ENCODE results near the gene BRINP1. TPM values are rescaled to one million over a fixed set of nuclear protein-coding genes. Genes with fewer than 3 reads are reported as not detected.

Gene BRINP1
- total RNA-seq, 1 donor from 2014 or later = 1.5 TPM

- no peaks in the 10 kb centered on the region for H3K36me3 ChIP-seq
- no peaks in the 10 kb centered on the region for H3K9me3 ChIP-seq
- H3K27me3 ChIP-seq = no peaks in the 10 kb centered on the region
- H3K27ac ChIP-seq = no peak overlapping the region
- no peak overlapping the region for H3K4me3 ChIP-seq
- no peak for TF ChIP-seq CTCF (IDR thresholded peaks at IDR 0.05)
- intact Hi-C loops (cut with DNase I) = no loop called here
- no peaks in the 10 kb centered on the region for H3K4me1 ChIP-seq
- DNase-seq (no peak), ATAC-seq (no peak)
Observed at GRCh38 chr9:119227422-119227821, 141.8 kb downstream of the BRINP1 start.

GRCh38 chr9:119224431-119224830 lies 144.8 kb downstream of the BRINP1 start:
- H3K27ac ChIP-seq = no peak overlapping the region
- no peak for TF ChIP-seq CTCF (IDR thresholded peaks at IDR 0.05)
- no peaks in the 10 kb centered on the region for H3K4me1 ChIP-seq
- H3K36me3 ChIP-seq = no peaks in the 10 kb centered on the region
- intact Hi-C loops (cut with DNase I) = no loop called here
- no peak overlapping the region for H3K4me3 ChIP-seq
- H3K9me3 ChIP-seq = no peaks in the 10 kb centered on the region
- ATAC-seq = no peak
- no peaks in the 10 kb centered on the region for H3K27me3 ChIP-seq
- no peak for DNase-seq

GRCh38 chr9:119221276-119221675 lies 148.0 kb downstream of the BRINP1 start:
- no peak overlapping the region for H3K4me3 ChIP-seq
- no peak for TF ChIP-seq CTCF (IDR thresholded peaks at IDR 0.05)
- no peak for DNase-seq
- H3K4me1 ChIP-seq = no peaks in the 10 kb centered on the region
- H3K36me3 ChIP-seq = no peaks in the 10 kb centered on the region
- no peaks in the 10 kb centered on the region for H3K9me3 ChIP-seq
- ATAC-seq = no peak
- no peak overlapping the region for H3K27ac ChIP-seq
- H3K27me3 ChIP-seq = no peaks in the 10 kb centered on the region
- intact Hi-C loops (cut with DNase I) = no loop called here

- Histone ChIP-seq H3K27me3 (no peaks in the 10 kb centered on the region), H3K4me1 (no peaks in the 10 kb centered on the region), H3K9me3 (no peaks in the 10 kb centered on the region), H3K36me3 (no peaks in the 10 kb centered on the region), H3K27ac (no peak overlapping the region), H3K4me3 (no peak overlapping the region)
- intact Hi-C loops (cut with DNase I) = no loop called here
- ATAC-seq = no peak
- DNase-seq = no peak
- no peak for TF ChIP-seq CTCF (IDR thresholded peaks at IDR 0.05)
Observed at GRCh38 chr9:119218293-119218692, 150.9 kb downstream of the BRINP1 start.

- ATAC-seq (no peak), DNase-seq (no peak)
- Histone ChIP-seq H3K27ac (no peak overlapping the region), H3K4me1 (no peaks in the 10 kb centered on the region), H3K9me3 (no peaks in the 10 kb centered on the region), H3K4me3 (no peak overlapping the region), H3K36me3 (no peaks in the 10 kb centered on the region), H3K27me3 (no peaks in the 10 kb centered on the region)
- intact Hi-C loops (cut with DNase I) = no loop called here
- TF ChIP-seq CTCF (IDR thresholded peaks at IDR 0.05) = no peak
Observed at GRCh38 chr9:119216651-119217331, 152.4 kb downstream of the BRINP1 start.

GRCh38 chr9:119215651-119216050 lies 153.6 kb downstream of the BRINP1 start:
- TF ChIP-seq CTCF (IDR thresholded peaks at IDR 0.05) = no peak
- ATAC-seq (no peak), DNase-seq (no peak)
- Histone ChIP-seq H3K27ac (no peak overlapping the region), H3K36me3 (no peaks in the 10 kb centered on the region), H3K4me3 (no peak overlapping the region), H3K4me1 (no peaks in the 10 kb centered on the region), H3K27me3 (no peaks in the 10 kb centered on the region), H3K9me3 (no peaks in the 10 kb centered on the region)
- intact Hi-C loops (cut with DNase I) = no loop called here

Measured in upper lobe of right lung (tissue), 1 donor.